ENCODE results near the gene INPP5A. TPM values are rescaled to one million over a fixed set of nuclear protein-coding genes. Genes with fewer than 3 reads are reported as not detected.

Gene INPP5A
- total and polyA plus RNA-seq, 9 of the 15 experiments (the other 6 are each of a cell fraction or from before 2014, with no cell fraction given): 0.66 to 11.6 (median 7.7) TPM

DNA sequence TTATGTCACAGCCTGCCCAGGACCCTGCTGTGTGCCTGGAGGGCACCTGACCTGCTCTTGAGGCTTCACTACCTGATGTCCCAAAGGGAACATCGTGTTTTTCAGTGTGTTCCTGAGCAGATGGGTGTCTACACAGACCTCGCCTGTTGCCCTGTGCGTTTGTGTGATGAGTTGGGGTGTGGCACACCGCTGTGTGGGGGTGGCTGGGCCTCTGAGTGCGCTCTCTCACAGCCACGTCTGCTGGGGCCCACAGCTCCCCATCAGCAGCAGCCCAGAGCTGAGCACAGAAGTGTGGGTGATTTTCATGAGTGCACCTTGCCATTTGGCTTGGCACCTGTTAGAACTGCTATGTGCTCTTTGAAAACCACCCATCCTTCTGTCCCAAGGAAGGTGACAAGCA, 126.8 kb downstream of the INPP5A start:
- intact Hi-C loops (cut with micrococcal nuclease) (no loop called here), in situ Hi-C loops (cut with MboI) (loop anchor here (25.0 kb wide), 1 partner anchor 448 kb away; no protein-coding TSS in a partner anchor)
- ATAC-seq (no peak), FAIRE-seq (no peak), DNase-seq (ENCODE audit: extremely low read depth in 1 of 4, low spot score in 3 of 4) (no peak)
- TF ChIP-seq, protein P1, sequence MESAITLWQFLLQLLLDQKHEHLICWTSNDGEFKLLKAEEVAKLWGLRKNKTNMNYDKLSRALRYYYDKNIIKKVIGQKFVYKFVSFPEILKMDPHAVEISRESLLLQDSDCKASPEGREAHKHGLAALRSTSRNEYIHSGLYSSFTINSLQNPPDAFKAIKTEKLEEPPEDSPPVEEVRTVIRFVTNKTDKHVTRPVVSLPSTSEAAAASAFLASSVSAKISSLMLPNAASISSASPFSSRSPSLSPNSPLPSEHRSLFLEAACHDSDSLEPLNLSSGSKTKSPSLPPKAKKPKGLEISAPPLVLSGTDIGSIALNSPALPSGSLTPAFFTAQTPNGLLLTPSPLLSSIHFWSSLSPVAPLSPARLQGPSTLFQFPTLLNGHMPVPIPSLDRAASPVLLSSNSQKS (CRISPR knock-in tag; IDR thresholded peaks at IDR 0.05): no peak
- no peak for TF ChIP-seq ZNF785 (CRISPR knock-in tag; IDR thresholded peaks at IDR 0.05)
- no peak for TF ChIP-seq ELF4 (CRISPR knock-in tag; IDR thresholded peaks at IDR 0.05)
- no peak for TF ChIP-seq ZNF354B (CRISPR knock-in tag; IDR thresholded peaks at IDR 0.05)
- no peaks in the 10 kb centered on the region for H3K9me3 ChIP-seq (replicated peaks; ENCODE audit: control insufficient read depth, insufficient read depth, low read depth, low read length)
- H3K27ac ChIP-seq (ENCODE audit: extremely low read depth, low read depth, low read length): no peak overlapping the region
- H3K4me1 ChIP-seq (replicated peaks in 1 of 2; ENCODE audit: control insufficient read depth in 2 of 2, insufficient read depth in 2 of 2, low read length in 2 of 2): peaks cover 0 to 7% of the 10 kb centered on the region in 2 experiments; a peak in 3 of 5 replicates
- H2AFZ ChIP-seq (ENCODE audit: low read depth, low read length): no peak overlapping the region
- no TSS peak for BruUV-seq (replicated peaks)
- no peaks in the 10 kb centered on the region for H4K20me1 ChIP-seq (replicated peaks; ENCODE audit: control insufficient read depth, insufficient read depth, low read length)
- no peaks in the 10 kb centered on the region for H3K36me3 ChIP-seq (ENCODE audit: control insufficient read depth, insufficient read depth, low read length)
- no peak overlapping the region for H3K4me2 ChIP-seq (ENCODE audit: insufficient read depth, low read length)
- CTCF ChIA-PET (ENCODE audit: low intra/inter-chr PET ratio): no interaction called here
- H3K9me1 ChIP-seq (ENCODE audit: control insufficient read depth, insufficient read depth, low read length): no peaks in the 10 kb centered on the region
- H3K27me3 ChIP-seq (ENCODE audit: control insufficient read depth in 2 of 2, insufficient read depth in 2 of 2, low read length in 2 of 2): no peaks in the 10 kb centered on the region
- no peaks in the 10 kb centered on the region for H3K79me2 ChIP-seq (ENCODE audit: control insufficient read depth, insufficient read depth, low read length)
- H3K4me3 ChIP-seq: no peak overlapping the region
- 15% methylated on average over 4 of the region's 6 CpGs for WGBS (ENCODE audit: insufficient coverage, low coverage, missing lambda C conversion rate)
- H3K9ac ChIP-seq (ENCODE audit: insufficient read depth in 1 of 2, low read depth in 2 of 2, low read length in 2 of 2): no peak overlapping the region
- POLR2A ChIA-PET: no interaction called here

DNA sequence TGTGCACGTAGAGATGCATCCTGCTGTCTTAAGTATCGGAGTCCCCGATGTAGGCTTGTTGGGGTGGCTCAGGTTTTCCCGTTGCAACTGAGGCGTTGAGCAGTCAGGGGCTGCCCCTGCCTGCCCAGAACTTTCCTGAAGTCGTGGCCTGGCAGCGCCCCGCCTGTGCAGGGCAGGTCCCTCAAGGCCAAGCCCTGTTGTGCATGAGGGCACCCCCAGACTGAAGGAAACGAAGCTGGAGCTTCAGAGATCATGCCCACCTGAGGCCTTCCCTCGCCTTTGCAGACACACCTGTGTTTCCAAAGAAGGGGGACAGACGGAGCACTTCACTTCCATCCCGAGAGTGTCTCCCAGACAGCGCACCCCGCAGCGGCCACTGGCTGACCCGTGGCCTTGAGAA, 127.3 kb downstream of the INPP5A start:
- no peak for FAIRE-seq
- TF ChIP-seq HMG20B (CRISPR knock-in tag; IDR thresholded peaks at IDR 0.05) (no peak), FUS (optimal IDR thresholded peaks at IDR 0.05; ENCODE audit: low read depth, low read length) (no peak), TCF7 (IDR thresholded peaks at IDR 0.05; ENCODE audit: borderline replicate concordance) (no peak), ZC3H4 (CRISPR knock-in tag; IDR thresholded peaks at IDR 0.05; ENCODE audit: borderline replicate concordance) (no peak), SNIP1 (IDR thresholded peaks at IDR 0.05; ENCODE audit: low read depth) (no peak), EZH2 (IDR thresholded peaks at IDR 0.05; ENCODE audit: borderline replicate concordance, low read depth, low read length) (no peak), ZNF551 (CRISPR knock-in tag; IDR thresholded peaks at IDR 0.05) (no peak), ZNF764 (CRISPR knock-in tag; IDR thresholded peaks at IDR 0.05; ENCODE audit: low read depth) (no peak), HDAC3 (IDR thresholded peaks at IDR 0.05; ENCODE audit: borderline replicate concordance, partially characterized antibody) (no peak), POLR3G (IDR thresholded peaks at IDR 0.05; ENCODE audit: extremely low read depth, insufficient read length, insufficient replicate concordance) (no peak), FOS (IDR thresholded peaks at IDR 0.05; ENCODE audit: extremely low read depth, insufficient read length) (no peak)
- TF ChIP-seq, protein P2, sequence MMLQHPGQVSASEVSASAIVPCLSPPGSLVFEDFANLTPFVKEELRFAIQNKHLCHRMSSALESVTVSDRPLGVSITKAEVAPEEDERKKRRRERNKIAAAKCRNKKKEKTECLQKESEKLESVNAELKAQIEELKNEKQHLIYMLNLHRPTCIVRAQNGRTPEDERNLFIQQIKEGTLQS (IDR thresholded peaks at IDR 0.05): no peak
- TF ChIP-seq, protein P2 (CRISPR knock-in tag; conservative IDR thresholded peaks at IDR 0.05): no peak

More for the DNA sequence above, 127.3 kb downstream of the INPP5A start:
- DNase-seq (ENCODE audit: extremely low read depth in 1 of 4, low spot score in 3 of 4) (no peak), ATAC-seq (no peak)
- Histone ChIP-seq H4K20me1 (replicated peaks; ENCODE audit: control insufficient read depth, insufficient read depth, low read length) (no peaks in the 10 kb centered on the region), H3K9me3 (replicated peaks; ENCODE audit: control insufficient read depth, insufficient read depth, low read depth, low read length) (no peaks in the 10 kb centered on the region), H3K4me2 (ENCODE audit: insufficient read depth, low read length) (no peak overlapping the region), H3K4me1 (replicated peaks in 1 of 2; ENCODE audit: control insufficient read depth in 2 of 2, insufficient read depth in 2 of 2, low read length in 2 of 2) (peaks cover 0 to 7% of the 10 kb centered on the region in 2 experiments; a peak in 3 of 5 replicates), H3K36me3 (ENCODE audit: control insufficient read depth, insufficient read depth, low read length) (no peaks in the 10 kb centered on the region), H2AFZ (ENCODE audit: low read depth, low read length) (no peak overlapping the region), H3K9me1 (ENCODE audit: control insufficient read depth, insufficient read depth, low read length) (no peaks in the 10 kb centered on the region), H3K27me3 (ENCODE audit: control insufficient read depth in 2 of 2, insufficient read depth in 2 of 2, low read length in 2 of 2) (no peaks in the 10 kb centered on the region), H3K9ac (ENCODE audit: insufficient read depth in 1 of 2, low read depth in 2 of 2, low read length in 2 of 2) (no peak overlapping the region), H3K79me2 (ENCODE audit: control insufficient read depth, insufficient read depth, low read length) (no peaks in the 10 kb centered on the region), H3K27ac (ENCODE audit: extremely low read depth, low read depth, low read length) (no peak overlapping the region), H3K4me3 (no peak overlapping the region)
- intact Hi-C loops (cut with micrococcal nuclease) (no loop called here), in situ Hi-C loops (cut with MboI) (loop anchor here (25.0 kb wide), 1 partner anchor 447 kb away; no protein-coding TSS in a partner anchor)
- CTCF ChIA-PET (ENCODE audit: low intra/inter-chr PET ratio): no interaction called here
- POLR2A ChIA-PET: no interaction called here
- 58% methylated on average over 13 of the region's 16 CpGs for WGBS (ENCODE audit: insufficient coverage, low coverage, missing lambda C conversion rate)
- no TSS peak for BruUV-seq (replicated peaks)

All from K562 (cell line).